Chondrocyte (in vitro differentiated cells): Measurements from ENCODE around the gene SULT1A2. TPM values are rescaled to one million over a fixed set of nuclear protein-coding genes. Genes with fewer than 3 reads are reported as not detected.
"Not testable (repeated sequence)": the region's sequence is repeated elsewhere in the genome, so short reads cannot be mapped to it uniquely, and the experiment has no call there.

ENCODE experiments used
- DNase-seq: peaks from one replicate; pipeline ENCODE4 v3.0.0; 2021; ENCODE audit warnings: mixed read lengths, low spot score
- H3K27ac Mint-ChIP-seq: one replicate; pipeline ENCODE4 v1.8.0; 2021; ENCODE audit warnings: mild to moderate bottlenecking, moderate library complexity, mixed read lengths; ENCODE audit not compliant: unreplicated experiment
- H3K27me3 Mint-ChIP-seq: 2 replicates; pipeline ENCODE4 v1.8.0; 2021; ENCODE audit warnings: low read depth, mixed read lengths
- H3K36me3 Mint-ChIP-seq: 2 replicates; pipeline ENCODE4 v1.8.0; 2021; ENCODE audit warnings: low read depth, mixed read lengths
- H3K4me1 Mint-ChIP-seq: 2 replicates; pipeline ENCODE4 v1.8.0; 2021; ENCODE audit warnings: low read depth, mild to moderate bottlenecking, mixed read lengths
- H3K4me3 Mint-ChIP-seq: one replicate; pipeline ENCODE4 v1.8.0; 2021; ENCODE audit warnings: mild to moderate bottlenecking, moderate library complexity, mixed read lengths; ENCODE audit not compliant: unreplicated experiment
- H3K9me3 Mint-ChIP-seq: 2 replicates; pipeline ENCODE4 v1.8.0; 2021; ENCODE audit warnings: low read depth, mixed read lengths
- total RNA-seq: library from RNA; stranded (reverse); gene quantifications from 3 replicates; pipeline ENCODE4 v1.2.1, GENCODE V29; 2021
- TF ChIP-seq, protein P1 (sequence below): fragments of 200-600 bp; sonication (generic); IDR thresholded peaks from 2 replicates; pipeline ENCODE4 v1.5.0; 2021; ENCODE audit warnings: antibody characterized with exemption, mild to moderate bottlenecking, moderate library complexity

The SULT1A2 gene
- total RNA-seq, 1 donor from 2014 or later = not detected

DNA sequence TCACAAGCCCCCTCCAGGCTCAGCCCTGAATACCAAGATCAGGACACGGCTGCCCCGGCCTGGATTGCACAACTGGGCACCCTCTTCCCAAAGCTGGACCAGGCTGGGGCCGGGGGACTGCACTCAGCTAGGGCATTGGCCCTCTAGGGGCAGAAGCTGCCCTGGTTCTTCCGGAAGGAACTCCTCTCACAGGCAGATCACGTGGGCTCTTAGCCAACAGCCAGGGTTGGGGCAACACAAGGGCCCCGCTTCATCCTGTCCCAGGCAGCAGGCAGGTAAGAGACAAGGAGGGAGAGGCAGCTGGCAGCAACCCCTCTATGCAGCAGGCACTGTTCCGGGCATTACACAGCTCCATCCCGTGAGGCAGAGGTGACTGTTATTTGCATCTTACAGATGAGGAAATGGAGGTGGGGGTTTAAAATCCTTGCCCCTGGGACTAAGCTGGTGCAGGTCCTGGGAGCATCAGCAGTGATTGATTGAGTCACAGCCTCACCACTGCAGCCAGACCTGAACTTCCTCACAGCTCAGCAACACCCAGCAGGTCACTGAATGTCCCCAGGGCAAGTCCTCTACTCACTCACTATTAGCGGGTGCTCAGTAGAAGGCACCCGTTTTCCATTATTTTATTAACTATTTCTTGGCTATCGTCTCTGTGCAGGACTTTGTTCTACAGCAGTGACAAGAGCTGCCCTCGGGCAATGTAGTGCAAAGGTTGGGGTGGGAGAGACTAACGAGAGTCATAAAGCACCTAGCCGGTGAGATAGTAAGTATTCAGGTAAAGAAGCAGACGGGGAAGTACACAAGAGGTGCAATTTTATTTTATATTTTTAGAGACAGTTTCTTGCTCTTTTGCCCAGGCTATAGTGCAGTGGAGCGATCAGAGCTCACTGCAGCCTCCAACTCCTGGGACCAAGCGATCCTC is 15.8 kb upstream of the SULT1A2 start:
- H3K27ac Mint-ChIP-seq, DNase-seq, H3K36me3 Mint-ChIP-seq, H3K4me1 Mint-ChIP-seq, H3K4me3 Mint-ChIP-seq, H3K9me3 Mint-ChIP-seq, H3K27me3 Mint-ChIP-seq: not testable (repeated sequence)

GRCh38 chr16:28610595-28611191 is 13.8 kb upstream of the SULT1A2 start:
- Mint-ChIP-seq H3K4me1 (peaks cover 7% of the 10 kb centered on the region), H3K27ac (no peak overlapping the region), H3K27me3 (peaks cover 1% of the 10 kb centered on the region), H3K36me3 (no peaks in the 10 kb centered on the region), H3K4me3 (no peak overlapping the region), H3K9me3 (no peaks in the 10 kb centered on the region)
- TF ChIP-seq, protein P1, sequence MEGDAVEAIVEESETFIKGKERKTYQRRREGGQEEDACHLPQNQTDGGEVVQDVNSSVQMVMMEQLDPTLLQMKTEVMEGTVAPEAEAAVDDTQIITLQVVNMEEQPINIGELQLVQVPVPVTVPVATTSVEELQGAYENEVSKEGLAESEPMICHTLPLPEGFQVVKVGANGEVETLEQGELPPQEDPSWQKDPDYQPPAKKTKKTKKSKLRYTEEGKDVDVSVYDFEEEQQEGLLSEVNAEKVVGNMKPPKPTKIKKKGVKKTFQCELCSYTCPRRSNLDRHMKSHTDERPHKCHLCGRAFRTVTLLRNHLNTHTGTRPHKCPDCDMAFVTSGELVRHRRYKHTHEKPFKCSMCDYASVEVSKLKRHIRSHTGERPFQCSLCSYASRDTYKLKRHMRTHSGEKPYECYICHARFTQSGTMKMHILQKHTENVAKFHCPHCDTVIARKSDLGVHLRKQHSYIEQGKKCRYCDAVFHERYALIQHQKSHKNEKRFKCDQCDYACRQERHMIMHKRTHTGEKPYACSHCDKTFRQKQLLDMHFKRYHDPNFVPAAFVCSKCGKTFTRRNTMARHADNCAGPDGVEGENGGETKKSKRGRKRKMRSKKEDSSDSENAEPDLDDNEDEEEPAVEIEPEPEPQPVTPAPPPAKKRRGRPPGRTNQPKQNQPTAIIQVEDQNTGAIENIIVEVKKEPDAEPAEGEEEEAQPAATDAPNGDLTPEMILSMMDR = no peak
- DNase-seq = peak; percentile 58

GRCh38 chr16:28609631-28610594 is 13.1 kb upstream of the SULT1A2 start, which contains the start of gene SULT1A1:
Gene SULT1A1, minus strand, starts transcription at chr16:28610044. Its CDS starts 1,189 bp downstream, at chr16:28608855.
- TF ChIP-seq, protein P1 = no peak
- Mint-ChIP-seq H3K4me3 (peak within 1 kb of the TSS; percentile 28), H3K27ac (no peak within 1 kb of the TSS), H3K9me3 (no peaks in the 10 kb centered on the region), H3K36me3 (no peaks in the 10 kb centered on the region), H3K27me3 (no peaks in the 10 kb centered on the region), H3K4me1 (peaks cover 7% of the 10 kb centered on the region)
- DNase-seq = peak; percentile 80

DNA sequence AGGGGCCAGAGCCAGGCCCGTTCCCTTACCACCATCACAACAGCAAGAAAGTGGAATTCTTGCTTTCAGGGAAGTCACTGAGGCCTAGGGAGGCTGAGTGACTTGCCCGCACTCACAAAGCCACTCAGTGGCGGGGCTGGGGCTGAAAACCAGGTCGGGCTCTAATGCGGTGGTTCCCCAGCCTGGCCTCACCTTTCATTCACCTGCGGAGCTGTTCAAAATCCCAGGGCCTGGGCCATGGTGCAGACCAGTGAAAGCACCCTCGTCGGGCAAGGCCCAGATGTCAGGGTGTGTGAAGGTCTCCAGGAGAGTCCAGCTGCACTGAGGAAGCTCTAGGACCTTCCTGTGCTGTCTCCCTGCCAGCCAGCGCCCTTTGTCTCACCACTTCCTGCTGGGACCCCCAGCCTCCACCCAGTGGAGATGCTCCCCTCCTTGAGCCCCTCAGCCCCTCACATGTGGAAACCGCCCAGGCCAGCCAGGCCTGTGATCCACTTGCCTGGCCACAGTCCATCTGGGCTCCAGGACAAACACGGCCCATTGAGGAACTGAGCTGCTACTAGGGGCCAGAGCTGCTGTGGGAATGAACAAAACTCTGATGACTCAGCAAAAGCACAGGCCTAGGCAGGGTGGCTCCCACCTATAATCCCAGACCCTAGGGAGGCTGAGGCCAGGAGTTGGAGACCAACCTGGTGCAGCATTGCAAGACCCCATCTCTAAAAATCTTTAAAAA is 12.2 kb upstream of the SULT1A2 start:
- H3K4me3 Mint-ChIP-seq, H3K27ac Mint-ChIP-seq, H3K36me3 Mint-ChIP-seq, H3K9me3 Mint-ChIP-seq, H3K27me3 Mint-ChIP-seq, H3K4me1 Mint-ChIP-seq: not testable (repeated sequence)
- peak; percentile 59 for DNase-seq

DNA sequence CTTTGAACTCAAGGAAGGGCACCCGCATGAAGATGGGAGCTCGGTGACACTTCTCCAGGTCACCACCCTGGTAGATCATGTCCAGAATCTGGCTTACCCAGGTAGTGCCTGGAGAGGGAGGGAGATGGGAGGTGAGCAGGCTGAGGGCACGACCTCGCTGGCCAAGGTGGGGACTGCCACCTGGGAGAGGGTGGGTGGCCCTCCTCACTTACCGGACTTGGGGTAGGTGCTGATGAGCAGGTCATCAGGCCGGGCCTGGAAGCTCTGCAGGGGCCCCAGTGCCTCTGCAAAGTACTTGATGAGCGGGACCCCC is 11.6 kb upstream of the SULT1A2 start:
- not testable (repeated sequence) for H3K4me3 Mint-ChIP-seq, H3K9me3 Mint-ChIP-seq, H3K36me3 Mint-ChIP-seq, H3K27me3 Mint-ChIP-seq, H3K27ac Mint-ChIP-seq, H3K4me1 Mint-ChIP-seq
- peak; percentile 64 for DNase-seq

- not testable (repeated sequence) for H3K27me3 Mint-ChIP-seq, H3K9me3 Mint-ChIP-seq, H3K27ac Mint-ChIP-seq, H3K4me3 Mint-ChIP-seq, DNase-seq, H3K4me1 Mint-ChIP-seq, H3K36me3 Mint-ChIP-seq
These were observed 11.0 kb upstream of the SULT1A2 start for GRCh38 chr16:28607681-28608495.
